DMS53 treated with DMSO at 0.1 percent for 48 hours (cell line): ENCODE data around the gene ZNF221.
A peak's percentile ranks its signal among the peaks of the same experiment; 100 is the strongest.
"Not testable (repeated sequence)": the region's sequence is repeated elsewhere in the genome, so short reads cannot be mapped to it uniquely, and the experiment has no call there.

Experiments used
- DNase-seq: peaks from one replicate; lab custom pipeline; 2025; ENCODE audit not compliant: unreplicated experiment; lab: John Stamatoyannopoulos, UW

The ZNF221 gene

DNA sequence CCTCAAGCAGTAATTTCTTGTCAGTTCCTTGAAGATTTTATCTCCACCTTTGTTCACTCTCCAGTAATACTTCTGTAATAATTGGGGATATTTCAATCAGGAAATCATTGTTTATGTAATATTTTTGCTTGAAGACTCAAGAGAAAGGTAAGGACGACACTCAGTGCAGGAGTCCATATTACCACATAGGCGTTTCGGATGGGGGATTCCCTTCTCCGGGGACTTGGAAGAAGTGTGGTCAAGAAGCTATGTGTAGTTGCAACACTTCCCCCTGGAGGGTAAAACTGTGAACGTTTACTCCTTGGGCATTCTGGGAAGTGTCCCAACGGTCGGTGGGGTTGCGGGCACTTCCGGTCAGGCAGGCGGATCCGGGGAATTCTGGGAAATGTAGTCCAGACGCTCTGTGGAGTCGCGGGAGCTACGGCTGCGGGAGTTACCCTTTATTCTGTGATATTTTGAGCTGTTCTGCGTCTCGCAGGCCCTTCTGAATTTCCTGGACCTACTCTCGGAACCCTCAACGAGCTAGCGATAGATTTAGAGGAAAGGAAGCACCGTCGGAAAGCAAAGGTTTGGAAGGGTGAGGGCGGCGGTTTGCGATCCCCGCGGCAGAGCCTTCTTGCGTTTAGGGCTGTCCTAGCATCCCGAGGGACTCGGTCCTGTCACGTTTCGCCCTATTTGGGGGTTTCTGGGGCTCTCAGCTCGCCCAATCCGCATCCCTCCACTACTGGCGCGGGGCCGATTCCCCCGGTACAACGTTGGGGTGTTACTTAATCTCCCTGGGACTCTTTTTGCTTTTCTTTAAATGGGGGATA, at the start of gene ZNF221:
Gene ZNF221, plus strand, starts transcription at position 395 of the 812 bp plus-strand sequence. CDS start 11,499 bp downstream, outside the sequence.
- peak; percentile 91 for DNase-seq

- peak; percentile 83 for DNase-seq
These were observed 49.3 kb upstream of the ZNF221 start for GRCh38 chr19:43901395-43902390.

DNA sequence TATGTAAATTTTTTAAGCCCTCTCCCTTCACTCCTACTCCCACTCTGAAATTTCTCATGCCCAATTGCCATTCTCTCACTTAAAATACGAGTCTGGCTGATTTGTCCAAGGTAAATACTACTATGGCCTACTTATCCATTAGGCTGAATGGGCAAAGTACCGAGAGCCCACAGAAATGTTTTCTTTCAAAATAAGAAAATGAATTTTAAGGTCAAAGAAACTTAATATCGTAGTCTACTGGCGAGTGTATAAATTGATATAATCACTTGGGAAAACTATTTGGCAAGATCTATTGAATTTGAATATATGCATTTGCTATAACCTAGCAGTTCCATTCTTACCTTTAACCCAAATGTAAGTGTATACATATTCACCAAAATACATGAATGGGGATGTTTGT, 48.6 kb upstream of the ZNF221 start:
- no peak for DNase-seq

DNA sequence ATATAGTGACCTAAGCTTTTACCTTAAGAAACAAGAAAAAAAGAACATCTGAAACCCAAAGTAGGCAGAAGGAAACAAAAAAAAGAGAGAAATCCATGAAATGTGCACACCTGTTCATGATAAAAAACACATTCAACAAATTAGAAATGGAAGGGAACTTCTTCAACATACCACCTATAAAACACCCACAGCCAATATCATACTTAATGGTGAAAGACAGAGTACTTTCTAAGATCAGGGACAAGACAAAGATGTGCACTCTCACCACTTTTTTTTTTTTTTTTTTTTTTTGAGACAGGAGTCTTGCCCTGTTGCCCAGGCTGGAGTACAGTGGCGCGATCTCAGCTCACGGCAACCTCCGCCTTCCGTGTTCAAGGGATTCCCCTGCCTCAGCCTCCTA, 45.1 kb upstream of the ZNF221 start:
- DNase-seq: no peak

DNA sequence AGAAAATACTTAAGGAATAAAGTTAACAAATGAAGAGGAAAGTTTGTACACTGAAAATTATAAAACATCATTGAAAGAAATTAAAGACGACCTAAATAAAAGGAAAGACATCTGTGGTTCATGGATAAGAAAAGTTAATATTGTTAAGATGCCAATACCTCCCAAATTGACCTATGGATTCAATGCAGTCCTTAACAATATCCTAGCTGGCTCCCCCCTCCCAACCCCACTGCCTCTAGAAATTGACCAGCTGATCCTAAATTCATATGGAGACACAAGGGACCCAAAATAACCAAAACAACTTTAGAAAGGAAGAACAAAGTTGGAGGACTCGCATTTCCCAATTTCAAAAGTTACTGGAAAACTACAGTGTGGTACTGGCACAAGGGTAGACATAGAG, 44.3 kb upstream of the ZNF221 start:
- DNase-seq: no peak

- no peak for DNase-seq
These were observed 42.4 kb upstream of the ZNF221 start for GRCh38 chr19:43908659-43909058.

DNA sequence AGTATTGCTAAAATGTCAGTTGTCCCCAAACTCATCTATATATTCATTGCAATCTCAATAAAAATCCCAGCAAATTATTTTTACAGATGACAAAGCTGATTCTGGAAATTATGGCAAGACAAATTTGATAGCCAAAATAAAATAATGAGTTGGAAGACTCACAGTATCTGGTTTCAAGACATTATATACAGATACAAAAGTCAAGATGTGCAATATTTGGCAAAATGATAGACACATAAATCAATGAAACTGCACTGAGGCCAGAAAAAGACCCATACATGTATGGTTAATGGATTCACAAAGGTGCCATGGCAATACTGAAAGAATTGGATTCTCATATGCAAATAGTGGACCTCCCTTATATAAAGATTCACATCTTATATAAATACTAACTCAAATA, 40.1 kb upstream of the ZNF221 start:
- DNase-seq: no peak

DNA sequence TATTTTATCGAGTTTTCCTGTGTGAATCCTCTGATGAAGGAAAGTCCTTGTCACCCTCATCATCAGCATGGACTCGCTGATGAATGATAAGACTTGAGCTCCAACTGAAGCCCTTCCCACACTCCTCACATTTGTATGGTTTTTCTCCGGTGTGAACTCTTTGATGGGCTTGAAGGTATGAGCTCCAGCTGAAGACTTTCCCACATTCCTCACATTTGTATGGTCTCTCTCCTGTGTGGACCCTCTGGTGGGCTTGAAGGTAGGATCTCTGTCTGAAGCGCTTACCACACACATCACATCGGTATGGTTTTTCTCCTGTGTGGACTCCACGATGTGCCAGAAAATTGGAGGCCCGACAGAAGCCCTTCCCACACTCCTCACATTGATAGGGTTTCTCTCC, 37.6 kb upstream of the ZNF221 start:
- DNase-seq: no peak

DNA sequence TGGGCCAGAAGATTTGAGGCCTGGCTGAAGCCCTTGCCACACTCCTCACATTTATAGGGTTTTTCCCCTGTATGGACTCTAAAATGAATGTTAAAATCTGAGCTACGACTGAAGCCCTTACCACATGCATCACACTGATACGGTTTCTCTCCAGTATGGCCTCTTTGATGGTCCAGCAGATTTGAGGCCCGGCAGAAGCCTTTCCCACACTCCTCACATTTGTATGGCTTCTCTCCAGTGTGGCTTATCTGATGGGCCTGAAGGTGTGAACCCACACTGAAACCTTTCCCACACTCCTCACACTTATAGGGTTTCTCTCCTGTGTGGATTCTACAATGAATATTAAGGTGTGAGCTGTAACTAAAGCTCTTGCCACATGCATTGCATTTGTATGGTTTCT, 37.0 kb upstream of the ZNF221 start:
- no peak for DNase-seq

- no peak for DNase-seq
These were observed 27.2 kb upstream of the ZNF221 start for GRCh38 chr19:43923875-43924274.

DNA sequence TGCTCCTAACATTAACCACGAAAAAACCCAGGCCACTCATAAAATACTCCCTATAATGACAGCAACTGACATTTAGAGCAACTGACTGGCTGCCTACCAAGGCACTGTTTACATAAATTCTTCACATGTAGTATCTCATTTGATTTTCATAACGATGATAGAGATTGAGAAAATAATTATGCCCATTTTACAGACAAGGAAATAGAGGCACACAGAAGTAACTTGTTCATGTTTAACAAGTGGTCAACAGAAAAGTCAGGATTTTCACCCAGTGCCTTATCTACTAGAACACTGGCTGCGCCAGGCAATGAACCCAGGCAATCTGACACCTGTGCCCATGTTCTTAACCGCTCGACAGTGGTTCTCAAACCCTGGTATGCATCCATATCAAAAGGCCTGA, 22.2 kb upstream of the ZNF221 start:
- DNase-seq: no peak

DNA sequence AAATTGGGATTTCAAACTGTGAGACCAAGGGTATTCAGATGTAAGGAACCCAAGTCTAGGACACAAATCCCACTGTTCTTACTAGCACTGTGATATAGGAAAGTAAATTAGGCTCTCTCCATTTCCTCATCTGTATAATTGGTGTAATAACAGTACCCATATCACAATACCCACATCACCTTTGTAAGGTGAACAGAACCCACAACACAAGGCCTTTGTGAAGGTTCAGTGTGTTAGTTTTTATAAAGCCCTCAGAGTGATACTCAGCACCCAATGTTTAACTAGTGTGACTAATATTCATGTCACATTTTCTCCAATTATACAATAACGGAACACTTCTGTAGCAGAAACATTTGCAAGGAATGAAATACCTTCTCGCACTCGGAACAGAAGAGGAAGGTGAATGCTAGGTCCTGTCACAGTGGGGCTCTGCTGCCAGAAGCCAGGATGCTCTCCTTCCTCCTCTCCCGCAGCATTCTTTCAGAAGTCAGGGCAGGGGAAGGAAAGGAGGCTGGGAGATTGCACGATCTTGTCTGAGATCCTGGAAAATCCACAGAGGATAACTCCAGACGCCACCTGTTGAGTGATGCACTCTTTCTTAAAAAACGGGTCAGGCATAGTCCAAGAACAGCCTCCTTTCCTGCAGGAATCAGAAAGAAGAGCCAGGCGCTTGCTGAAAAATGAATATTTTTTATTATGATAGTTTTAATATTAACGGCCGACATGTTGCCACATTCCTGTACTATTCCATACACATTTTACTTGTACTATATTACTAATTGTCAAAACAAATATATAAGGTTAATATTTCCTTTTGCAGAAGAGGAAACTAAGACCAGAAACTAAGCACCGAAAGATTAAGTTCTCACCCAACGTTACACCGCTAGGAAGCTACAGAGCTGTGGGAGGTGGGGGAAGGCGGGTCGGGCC, 16.7 kb upstream of the ZNF221 start:
- DNase-seq: no peak

- DNase-seq: peak; percentile 84
These were observed 15.9 kb upstream of the ZNF221 start, which contains the start of gene ZNF45 for GRCh38 chr19:43934985-43935708. TSS of gene ZNF45 (minus strand) at chr19:43935282. CDS start at chr19:43922185, 13,097 bp downstream.

DNA sequence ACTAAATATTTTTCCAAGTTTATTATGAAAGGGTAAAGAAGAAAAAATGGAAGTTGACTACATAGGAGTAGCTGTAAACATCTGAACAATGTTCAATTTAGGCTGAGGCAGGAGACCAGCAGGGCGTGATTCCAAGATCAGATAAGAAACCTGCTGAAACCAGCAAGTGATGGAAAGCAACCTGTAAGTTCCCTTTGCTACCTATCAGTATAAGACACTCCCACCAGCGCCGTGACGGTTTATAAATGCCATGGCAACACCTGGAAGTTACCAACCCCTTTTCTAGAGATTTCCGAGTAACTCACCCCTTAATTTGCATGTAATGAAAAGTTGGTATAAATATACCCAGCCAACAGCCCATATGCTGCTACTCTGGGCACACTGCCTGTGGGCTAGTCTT, 14.8 kb upstream of the ZNF221 start:
- DNase-seq: no peak

DNA sequence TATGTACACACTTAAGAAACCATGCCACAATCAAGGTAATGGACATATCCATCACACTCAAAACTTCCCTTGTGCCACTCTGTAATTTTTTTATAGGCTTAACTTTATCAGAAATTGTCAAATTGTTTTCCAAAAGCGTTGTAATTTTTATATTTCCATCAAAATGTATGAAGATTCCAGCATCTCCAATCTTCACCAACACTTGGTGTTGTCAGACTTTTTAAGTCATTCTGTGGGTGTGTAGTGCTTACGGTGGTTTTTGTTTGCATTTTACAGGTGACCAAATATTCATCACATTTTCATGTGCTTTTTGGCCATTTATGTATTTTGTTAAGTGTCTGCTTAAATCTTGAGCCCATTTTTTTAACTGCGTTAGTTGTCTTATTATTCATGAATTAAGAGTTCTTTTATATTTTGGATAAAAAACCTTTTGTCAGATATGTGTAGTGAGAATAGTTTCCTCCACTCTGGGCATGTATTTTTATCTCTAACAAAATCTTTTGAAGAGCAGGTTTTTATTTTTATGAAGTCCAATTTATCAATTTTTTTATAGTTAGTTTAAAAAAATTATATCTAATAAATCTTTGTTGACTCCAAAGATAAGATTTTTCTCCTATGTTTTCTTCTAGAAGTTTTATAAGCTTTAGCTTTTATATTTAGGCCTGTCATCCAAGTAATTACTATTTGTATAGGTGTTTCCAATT, 11.3 kb upstream of the ZNF221 start:
- DNase-seq: no peak

DNA sequence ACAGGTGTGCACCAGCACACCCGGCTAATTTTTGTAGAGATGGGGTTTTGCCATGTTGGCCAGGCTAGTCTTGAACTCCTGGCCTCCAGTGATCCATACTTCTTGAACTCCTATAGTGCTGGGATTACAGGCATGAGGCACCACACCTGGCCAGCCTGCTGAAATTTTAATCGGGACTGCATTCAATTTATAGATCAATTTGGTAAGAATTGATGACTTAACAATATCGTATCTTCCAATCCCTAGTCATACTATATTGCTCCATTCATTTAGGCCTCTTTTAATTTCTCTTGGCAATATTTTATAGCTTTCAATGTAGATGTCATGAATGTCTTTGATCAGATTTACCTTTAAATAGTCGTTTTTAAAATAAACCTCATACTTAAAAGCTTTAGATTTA, 10.3 kb upstream of the ZNF221 start:
- no peak for DNase-seq

DNA sequence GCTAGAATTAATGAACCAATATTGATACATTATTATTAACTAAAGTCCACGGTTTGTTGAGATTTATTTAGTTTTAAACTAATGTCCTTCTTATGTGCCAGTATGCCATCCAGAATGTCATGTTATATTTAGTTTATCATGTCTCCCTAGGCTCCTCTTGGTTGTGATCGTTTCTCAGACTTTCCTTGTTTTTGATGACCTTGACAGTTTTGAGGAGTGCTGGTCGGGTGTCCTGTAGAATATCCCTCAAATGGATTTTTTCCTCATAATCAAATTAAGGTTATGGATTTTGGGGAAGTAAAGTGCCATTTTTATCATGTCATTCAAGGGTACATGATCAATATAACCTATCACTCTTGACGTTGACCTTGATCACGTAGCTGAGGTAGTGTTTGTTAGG, 9.8 kb upstream of the ZNF221 start:
- DNase-seq: no peak

DNA sequence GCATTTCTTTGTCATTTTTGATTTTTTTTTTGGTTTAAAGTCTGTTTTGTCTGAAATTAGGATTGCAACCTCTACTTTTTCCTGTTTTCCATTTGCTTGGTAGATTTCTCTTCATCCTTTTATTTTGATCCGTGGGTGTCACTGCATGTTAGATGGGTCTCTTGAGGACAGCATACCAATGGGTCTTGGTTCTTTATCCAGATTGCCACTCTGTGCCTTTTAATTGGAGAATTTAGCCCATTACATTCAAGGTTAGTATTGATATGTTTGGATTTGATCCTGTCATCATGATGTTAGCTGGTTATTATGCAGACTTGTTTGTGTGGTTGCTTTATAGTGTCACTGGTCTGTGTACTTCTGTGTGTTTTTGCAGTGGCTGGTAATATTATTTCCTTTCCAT, 3.6 kb upstream of the ZNF221 start:
- DNase-seq: not testable (repeated sequence)

DNA sequence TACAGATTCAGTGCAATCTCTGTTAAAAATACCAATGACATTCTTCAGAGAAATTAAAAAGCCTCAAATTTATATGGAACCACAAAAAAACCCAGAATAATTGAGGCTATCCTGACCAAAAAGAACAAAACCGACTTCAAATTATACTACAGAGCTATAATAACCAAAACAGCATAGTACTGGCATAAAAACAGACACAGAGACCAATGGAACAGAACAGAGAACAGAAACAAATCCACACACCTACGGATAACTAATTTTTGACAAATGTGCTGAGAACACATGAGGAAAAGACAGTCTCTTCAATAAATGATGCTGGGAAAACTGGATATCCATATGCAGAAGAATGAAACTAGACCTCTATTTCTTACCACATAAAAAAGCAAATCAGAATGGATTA, 1.2 kb upstream of the ZNF221 start:
- not testable (repeated sequence) for DNase-seq
